ENCODE data around the gene UROC1.

UROC1 gene

DNA sequence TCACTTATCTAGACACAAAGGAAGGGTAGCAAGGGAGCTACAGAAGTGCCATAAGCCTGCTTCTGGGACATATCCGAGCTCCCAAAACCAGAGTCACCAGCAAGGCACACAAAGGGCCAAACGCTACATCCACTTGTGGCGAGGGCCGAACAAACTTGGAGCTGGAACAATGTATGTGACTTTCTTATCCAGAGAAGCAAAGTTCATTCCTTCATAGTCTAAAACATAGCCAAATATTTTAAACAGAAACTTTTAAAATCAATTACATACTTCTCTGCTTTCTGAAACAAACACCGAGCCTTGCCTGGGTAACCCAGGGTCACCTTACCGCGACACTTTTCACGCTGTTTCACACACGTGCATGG is 57.8 kb downstream of the UROC1 start:
- peaks cover 58 to 87% of the 10 kb centered on the region in 2 donors for H3K36me3 ChIP-seq (replicated peaks in 1 of 2; ENCODE audit: control insufficient read depth in 2 of 2, insufficient read depth in 2 of 2, low read length in 2 of 2)

DNA sequence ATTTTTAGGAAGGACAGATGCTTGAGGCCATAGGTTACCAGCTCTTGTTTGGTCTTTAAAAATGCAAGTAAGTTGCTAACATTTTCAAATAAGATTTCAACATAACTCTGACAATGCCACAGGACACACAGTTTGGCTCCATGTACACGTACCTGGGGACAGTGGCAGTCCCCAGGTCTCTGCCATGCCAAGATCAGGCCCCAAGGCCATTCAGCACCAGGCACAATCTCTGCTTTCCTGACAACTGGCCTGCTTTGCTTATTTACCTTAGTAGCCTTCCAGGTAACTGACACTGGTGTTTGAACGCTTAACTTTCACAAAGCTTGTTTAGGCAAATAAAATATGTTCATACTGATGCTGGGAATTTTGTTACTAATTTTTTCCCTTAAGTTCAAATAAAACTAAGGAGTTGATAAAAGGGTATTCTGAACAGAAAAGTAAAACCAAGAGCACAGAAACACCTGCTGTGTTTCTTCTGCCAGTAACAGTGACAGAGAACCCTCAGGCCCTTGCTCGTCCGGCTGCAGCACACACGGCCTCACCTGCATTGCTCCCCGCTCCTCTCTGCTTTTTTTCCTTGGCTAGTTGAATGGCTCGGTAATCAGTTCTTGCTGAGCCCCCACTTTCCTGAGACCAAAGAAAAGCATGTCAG is 58.3 kb downstream of the UROC1 start:
- H4K91ac ChIP-seq (ENCODE audit: low read depth, low read length, poor library complexity): no peak overlapping the region
- no peak overlapping the region for H2AK5ac ChIP-seq (ENCODE audit: low read depth, low read length)
- no peak overlapping the region for H3K4me3 ChIP-seq (ENCODE audit: low read length in 2 of 2)
- H3K79me1 ChIP-seq (ENCODE audit: low read depth, low read length): peaks cover 10% of the 10 kb centered on the region
- WGBS, 2 donors (ENCODE audit: extremely low coverage in 2 of 2, insufficient read length in 2 of 2, insufficient replicate concordance in 1 of 2): no CpG with 5 or more reads among the region's 7 CpGs
- H2BK120ac ChIP-seq (ENCODE audit: low read depth, low read length): no peak overlapping the region
- H3K14ac ChIP-seq (ENCODE audit: low read length): no peak overlapping the region
- H2BK12ac ChIP-seq (ENCODE audit: low read length): no peak overlapping the region
- H4K8ac ChIP-seq (ENCODE audit: low read depth, low read length): no peak overlapping the region
- H2BK15ac ChIP-seq (ENCODE audit: low read length): no peak overlapping the region
- H3K4me1 ChIP-seq (ENCODE audit: control insufficient read depth in 2 of 2, insufficient read depth in 1 of 2, low read depth in 1 of 2, low read length in 2 of 2): peaks cover 0 to 14% of the 10 kb centered on the region in 2 donors
- H3K27me3 ChIP-seq (ENCODE audit: control insufficient read depth in 3 of 3, insufficient read depth in 3 of 3, low read depth in 1 of 3, low read length in 3 of 3): no peaks in the 10 kb centered on the region
- H2AFZ ChIP-seq (ENCODE audit: low read length): no peak overlapping the region
- no peaks in the 10 kb centered on the region for H3K9me3 ChIP-seq (replicated peaks in 1 of 2; ENCODE audit: control insufficient read depth in 2 of 2, insufficient read depth in 1 of 2, low read depth in 1 of 2, low read length in 2 of 2)
- H3K9ac ChIP-seq (ENCODE audit: low read depth, low read length, poor library complexity): no peak overlapping the region
- H3K27ac ChIP-seq (replicated peaks; ENCODE audit: low read length): no peak overlapping the region
- no peak overlapping the region for H2BK5ac ChIP-seq (ENCODE audit: low read length)
- H3K4ac ChIP-seq (ENCODE audit: low read length): no peak overlapping the region
- H3K36me3 ChIP-seq (replicated peaks in 1 of 2; ENCODE audit: control insufficient read depth in 2 of 2, insufficient read depth in 2 of 2, low read length in 2 of 2): peaks cover 56 to 87% of the 10 kb centered on the region in 2 donors
- no peak overlapping the region for H3K23ac ChIP-seq (ENCODE audit: low read depth, low read length, poor library complexity)
- no peak overlapping the region for H3K4me2 ChIP-seq (ENCODE audit: insufficient read depth, low read length, poor library complexity, severe bottlenecking)
- no peak overlapping the region for H3K18ac ChIP-seq (ENCODE audit: low read length)
- no peak for DNase-seq (ENCODE audit: low spot score)

More for the DNA sequence above, 57.8 kb downstream of the UROC1 start:
- H2BK12ac ChIP-seq (ENCODE audit: low read length): no peak overlapping the region
- H2BK15ac ChIP-seq (ENCODE audit: low read length): no peak overlapping the region
- H4K8ac ChIP-seq (ENCODE audit: low read depth, low read length): no peak overlapping the region
- no peak overlapping the region for H3K4me3 ChIP-seq (ENCODE audit: low read length in 2 of 2)
- WGBS, 2 donors (ENCODE audit: extremely low coverage in 2 of 2, insufficient read length in 2 of 2, insufficient replicate concordance in 1 of 2): no CpG with 5 or more reads among the region's 9 CpGs
- H3K4me1 ChIP-seq (ENCODE audit: control insufficient read depth in 2 of 2, insufficient read depth in 1 of 2, low read depth in 1 of 2, low read length in 2 of 2): peaks cover 0 to 9% of the 10 kb centered on the region in 2 donors
- H2BK5ac ChIP-seq (ENCODE audit: low read length): no peak overlapping the region
- no peak overlapping the region for H3K18ac ChIP-seq (ENCODE audit: low read length)
- no peak overlapping the region for H3K14ac ChIP-seq (ENCODE audit: low read length)
- no peak overlapping the region for H3K4ac ChIP-seq (ENCODE audit: low read length)
- H2AFZ ChIP-seq (ENCODE audit: low read length): no peak overlapping the region
- H3K27me3 ChIP-seq (ENCODE audit: control insufficient read depth in 3 of 3, insufficient read depth in 3 of 3, low read depth in 1 of 3, low read length in 3 of 3): no peaks in the 10 kb centered on the region
- no peak overlapping the region for H3K23ac ChIP-seq (ENCODE audit: low read depth, low read length, poor library complexity)
- no peak overlapping the region for H3K4me2 ChIP-seq (ENCODE audit: insufficient read depth, low read length, poor library complexity, severe bottlenecking)
- no peaks in the 10 kb centered on the region for H3K9me3 ChIP-seq (replicated peaks in 1 of 2; ENCODE audit: control insufficient read depth in 2 of 2, insufficient read depth in 1 of 2, low read depth in 1 of 2, low read length in 2 of 2)
- no peak overlapping the region for H3K27ac ChIP-seq (replicated peaks; ENCODE audit: low read length)
- H2AK5ac ChIP-seq (ENCODE audit: low read depth, low read length): no peak overlapping the region
- peaks cover 12% of the 10 kb centered on the region for H3K79me1 ChIP-seq (ENCODE audit: low read depth, low read length)
- no peak overlapping the region for H2BK120ac ChIP-seq (ENCODE audit: low read depth, low read length)
- H3K9ac ChIP-seq (ENCODE audit: low read depth, low read length, poor library complexity): no peak overlapping the region
- DNase-seq (ENCODE audit: low spot score): no peak
- H4K91ac ChIP-seq (ENCODE audit: low read depth, low read length, poor library complexity): no peak overlapping the region

DNA sequence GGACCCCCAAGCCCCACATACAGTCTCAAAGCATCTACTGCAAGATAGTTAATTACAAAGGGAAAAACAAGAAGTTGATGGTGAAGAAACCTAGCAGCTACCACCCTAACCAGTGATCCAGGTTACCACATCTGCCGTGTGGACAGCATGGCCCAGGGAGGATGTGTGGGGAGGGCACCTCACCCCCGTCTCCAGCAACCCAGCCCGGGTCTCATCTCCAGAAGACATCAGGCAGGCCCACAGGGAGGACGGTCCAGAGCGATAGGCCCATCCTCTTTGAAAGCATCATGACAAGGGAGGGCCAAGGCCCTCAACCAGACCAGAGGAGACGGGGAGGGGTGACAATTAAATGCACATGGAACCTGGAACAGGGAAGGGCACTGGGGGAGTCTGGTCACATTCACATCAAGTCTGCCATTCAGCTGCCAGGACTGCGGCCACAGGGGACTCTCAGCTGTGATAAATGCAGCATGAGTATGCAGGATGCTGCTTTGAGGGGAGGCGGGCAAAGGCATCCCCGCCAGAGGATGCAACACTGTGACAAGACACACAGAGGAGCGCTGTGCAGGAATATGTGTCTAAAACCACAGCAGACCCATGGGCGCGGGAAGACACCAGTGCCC is 60.7 kb downstream of the UROC1 start:
- H3K18ac ChIP-seq (ENCODE audit: low read length): no peak overlapping the region
- H4K8ac ChIP-seq (ENCODE audit: low read depth, low read length): no peak overlapping the region
- H3K9me3 ChIP-seq (replicated peaks in 1 of 2; ENCODE audit: control insufficient read depth in 2 of 2, insufficient read depth in 1 of 2, low read depth in 1 of 2, low read length in 2 of 2): no peaks in the 10 kb centered on the region
- no peak overlapping the region for H4K91ac ChIP-seq (ENCODE audit: low read depth, low read length, poor library complexity)
- no peak overlapping the region for H2AK5ac ChIP-seq (ENCODE audit: low read depth, low read length)
- no peak overlapping the region for H2AFZ ChIP-seq (ENCODE audit: low read length)
- H3K4me2 ChIP-seq (ENCODE audit: insufficient read depth, low read length, poor library complexity, severe bottlenecking): no peak overlapping the region
- no peak overlapping the region for H2BK12ac ChIP-seq (ENCODE audit: low read length)
- H3K9ac ChIP-seq (ENCODE audit: low read depth, low read length, poor library complexity): no peak overlapping the region
- no peaks in the 10 kb centered on the region for H3K27me3 ChIP-seq (ENCODE audit: control insufficient read depth in 3 of 3, insufficient read depth in 3 of 3, low read depth in 1 of 3, low read length in 3 of 3)
- DNase-seq (ENCODE audit: low spot score): no peak
- no peak overlapping the region for H3K4me3 ChIP-seq (ENCODE audit: low read length in 2 of 2)
- H2BK15ac ChIP-seq (ENCODE audit: low read length): no peak overlapping the region
- H3K79me1 ChIP-seq (ENCODE audit: low read depth, low read length): peaks cover 9% of the 10 kb centered on the region
- no peak overlapping the region for H2BK5ac ChIP-seq (ENCODE audit: low read length)
- H2BK120ac ChIP-seq (ENCODE audit: low read depth, low read length): no peak overlapping the region
- H3K23ac ChIP-seq (ENCODE audit: low read depth, low read length, poor library complexity): no peak overlapping the region
- peaks cover 47 to 84% of the 10 kb centered on the region in 2 donors for H3K36me3 ChIP-seq (replicated peaks in 1 of 2; ENCODE audit: control insufficient read depth in 2 of 2, insufficient read depth in 2 of 2, low read length in 2 of 2)
- no peak overlapping the region for H3K4ac ChIP-seq (ENCODE audit: low read length)
- peaks cover 0 to 16% of the 10 kb centered on the region in 2 donors for H3K4me1 ChIP-seq (ENCODE audit: control insufficient read depth in 2 of 2, insufficient read depth in 1 of 2, low read depth in 1 of 2, low read length in 2 of 2)
- no CpG with 5 or more reads among the region's 12 CpGs for WGBS, 2 donors (ENCODE audit: extremely low coverage in 2 of 2, insufficient read length in 2 of 2, insufficient replicate concordance in 1 of 2)
- H3K27ac ChIP-seq (replicated peaks; ENCODE audit: low read length): no peak overlapping the region
- no peak overlapping the region for H3K14ac ChIP-seq (ENCODE audit: low read length)

DNA sequence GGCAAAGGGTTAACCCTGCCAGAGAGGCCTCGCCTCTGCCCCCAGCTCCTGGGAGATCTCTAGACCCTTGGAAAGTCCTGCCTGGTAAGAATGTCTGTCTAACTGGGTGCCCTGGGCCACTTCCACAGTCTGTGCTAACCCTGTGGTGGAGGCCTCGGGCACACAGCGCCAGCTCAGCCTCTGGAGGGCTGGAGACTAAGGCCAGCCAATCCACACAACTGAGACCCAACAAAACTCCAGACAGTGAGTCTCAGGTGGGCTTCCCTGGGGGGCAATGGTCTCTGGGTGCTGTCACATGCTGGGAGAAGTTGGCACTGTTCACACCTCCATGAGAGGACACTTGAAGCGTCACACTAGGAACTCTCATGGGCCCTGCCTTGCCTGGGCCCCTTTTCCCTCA is 61.4 kb downstream of the UROC1 start:
- Histone ChIP-seq H2AFZ (ENCODE audit: low read length) (no peak overlapping the region), H3K23ac (ENCODE audit: low read depth, low read length, poor library complexity) (no peak overlapping the region), H3K27ac (replicated peaks; ENCODE audit: low read length) (no peak overlapping the region), H3K4me1 (ENCODE audit: control insufficient read depth in 2 of 2, insufficient read depth in 1 of 2, low read depth in 1 of 2, low read length in 2 of 2) (peaks cover 0 to 16% of the 10 kb centered on the region in 2 donors), H2BK120ac (ENCODE audit: low read depth, low read length) (no peak overlapping the region), H3K18ac (ENCODE audit: low read length) (no peak overlapping the region), H2AK5ac (ENCODE audit: low read depth, low read length) (no peak overlapping the region), H3K36me3 (replicated peaks in 1 of 2; ENCODE audit: control insufficient read depth in 2 of 2, insufficient read depth in 2 of 2, low read length in 2 of 2) (peaks cover 42 to 84% of the 10 kb centered on the region in 2 donors), H3K9me3 (replicated peaks in 1 of 2; ENCODE audit: control insufficient read depth in 2 of 2, insufficient read depth in 1 of 2, low read depth in 1 of 2, low read length in 2 of 2) (no peaks in the 10 kb centered on the region), H3K9ac (ENCODE audit: low read depth, low read length, poor library complexity) (no peak overlapping the region), H2BK15ac (ENCODE audit: low read length) (no peak overlapping the region), H2BK12ac (ENCODE audit: low read length) (no peak overlapping the region), H3K4me2 (ENCODE audit: insufficient read depth, low read length, poor library complexity, severe bottlenecking) (no peak overlapping the region), H3K79me1 (ENCODE audit: low read depth, low read length) (peaks cover 4% of the 10 kb centered on the region), H4K8ac (ENCODE audit: low read depth, low read length) (no peak overlapping the region), H3K14ac (ENCODE audit: low read length) (no peak overlapping the region), H3K4me3 (ENCODE audit: low read length in 2 of 2) (no peak overlapping the region), H3K4ac (ENCODE audit: low read length) (no peak overlapping the region), H2BK5ac (ENCODE audit: low read length) (no peak overlapping the region), H3K27me3 (ENCODE audit: control insufficient read depth in 3 of 3, insufficient read depth in 3 of 3, low read depth in 1 of 3, low read length in 3 of 3) (no peaks in the 10 kb centered on the region), H4K91ac (ENCODE audit: low read depth, low read length, poor library complexity) (no peak overlapping the region)
- no peak for DNase-seq (ENCODE audit: low spot score)
- no CpG with 5 or more reads among the region's 4 CpGs for WGBS, 2 donors (ENCODE audit: extremely low coverage in 2 of 2, insufficient read length in 2 of 2, insufficient replicate concordance in 1 of 2)
